IMR-90 (cell line): Measurements from ENCODE around the gene ABTB1.
"Not testable (repeated sequence)": the region's sequence is repeated elsewhere in the genome, so short reads cannot be mapped to it uniquely, and the experiment has no call there.

Experiments used
- BHLHE40 ChIP-seq: fragments of 150-350 bp; IDR thresholded peaks from 2 replicates; pipeline ENCODE4 v1.6.1; 2016; ENCODE audit warnings: mild to moderate bottlenecking, low read depth, low read length
- CEBPB ChIP-seq: IDR thresholded peaks from 2 replicates; pipeline ENCODE4 v1.6.1; 2012; ENCODE audit warnings: low read depth, low read length, improper control_type of control experiment
- FOS ChIP-seq: fragments of 150-350 bp; IDR thresholded peaks from 2 replicates; pipeline ENCODE4 v1.6.1; 2016; ENCODE audit warnings: low read depth, low read length
- MAFK ChIP-seq: IDR thresholded peaks from 2 replicates; pipeline ENCODE4 v1.6.1; 2012; ENCODE audit warnings: low read depth, low read length, improper control_type of control experiment
- MXI1 ChIP-seq: IDR thresholded peaks from 2 replicates; pipeline ENCODE4 v1.6.1; 2012; ENCODE audit warnings: low read depth, mild to moderate bottlenecking, low read length, moderate library complexity, borderline replicate concordance
- NFE2L2 ChIP-seq: fragments of 150-350 bp; IDR thresholded peaks from 2 replicates; pipeline ENCODE4 v1.6.1; 2016; ENCODE audit warnings: low read depth, mild to moderate bottlenecking, low read length
- POLR2A ChIP-seq: IDR thresholded peaks from 2 replicates; pipeline ENCODE4 v1.6.1; 2012; ENCODE audit warnings: mild to moderate bottlenecking, low read depth, low read length
- RAD21 ChIP-seq: IDR thresholded peaks from 2 replicates; pipeline ENCODE4 v1.6.1; 2012; ENCODE audit warnings: low read length, improper control_type of control experiment
- RCOR1 ChIP-seq: IDR thresholded peaks from 2 replicates; pipeline ENCODE4 v1.6.1; 2012; ENCODE audit warnings: mild to moderate bottlenecking, low read length, improper control_type of control experiment; ENCODE audit not compliant: insufficient replicate concordance
- RFX5 ChIP-seq: IDR thresholded peaks from 2 replicates; pipeline ENCODE4 v1.8.0; 2012; ENCODE audit warnings: low read depth, mild to moderate bottlenecking, low read length, moderate library complexity
- SMC3 ChIP-seq: fragments of 150-350 bp; IDR thresholded peaks from 2 replicates; pipeline ENCODE4 v1.6.1; 2016; ENCODE audit warnings: low read depth, mild to moderate bottlenecking, antibody characterized with exemption, low read length, moderate library complexity
- TF ChIP-seq, protein P1 (sequence below): conservative IDR thresholded peaks from 2 replicates; pipeline ENCODE4 v1.5.1; 2012; ENCODE audit warnings: mild to moderate bottlenecking, low read depth, low read length, improper control_type of control experiment
- TF ChIP-seq, protein P2 (sequence below): fragments of 150-350 bp; IDR thresholded peaks from 2 replicates; pipeline ENCODE4 v1.6.1; 2017; ENCODE audit warnings: mild to moderate bottlenecking, antibody characterized with exemption, low read length, low read depth
- TF ChIP-seq, protein P3 (sequence below): fragments of 150-350 bp; IDR thresholded peaks from 2 replicates; pipeline ENCODE4 v1.6.1; 2016; ENCODE audit warnings: low read depth, mild to moderate bottlenecking, low read length, moderate library complexity, borderline replicate concordance

DNA sequence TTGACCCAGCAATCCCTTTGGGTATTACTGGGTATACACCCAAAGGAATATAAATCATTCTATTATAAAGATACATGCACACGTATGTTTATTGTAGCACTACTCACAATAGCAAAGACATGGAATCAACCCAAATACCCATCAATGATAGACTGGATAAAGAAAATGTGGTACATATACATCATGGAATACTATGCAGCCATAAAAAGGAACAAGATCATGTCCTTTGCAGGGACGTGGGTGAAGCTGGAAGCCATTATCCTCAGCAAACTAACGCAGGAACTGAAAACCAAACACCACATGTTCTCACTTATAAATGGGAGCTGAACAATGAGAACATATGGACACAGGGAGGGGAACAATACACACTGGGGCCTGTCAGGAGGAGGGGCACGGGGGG, 32.1 kb downstream of the ABTB1 start:
- not testable (repeated sequence) for TF ChIP-seq POLR2A, SMC3, RCOR1, MAFK, RFX5, BHLHE40, NFE2L2, RAD21, MXI1, CEBPB, FOS
- TF ChIP-seq, protein P1, sequence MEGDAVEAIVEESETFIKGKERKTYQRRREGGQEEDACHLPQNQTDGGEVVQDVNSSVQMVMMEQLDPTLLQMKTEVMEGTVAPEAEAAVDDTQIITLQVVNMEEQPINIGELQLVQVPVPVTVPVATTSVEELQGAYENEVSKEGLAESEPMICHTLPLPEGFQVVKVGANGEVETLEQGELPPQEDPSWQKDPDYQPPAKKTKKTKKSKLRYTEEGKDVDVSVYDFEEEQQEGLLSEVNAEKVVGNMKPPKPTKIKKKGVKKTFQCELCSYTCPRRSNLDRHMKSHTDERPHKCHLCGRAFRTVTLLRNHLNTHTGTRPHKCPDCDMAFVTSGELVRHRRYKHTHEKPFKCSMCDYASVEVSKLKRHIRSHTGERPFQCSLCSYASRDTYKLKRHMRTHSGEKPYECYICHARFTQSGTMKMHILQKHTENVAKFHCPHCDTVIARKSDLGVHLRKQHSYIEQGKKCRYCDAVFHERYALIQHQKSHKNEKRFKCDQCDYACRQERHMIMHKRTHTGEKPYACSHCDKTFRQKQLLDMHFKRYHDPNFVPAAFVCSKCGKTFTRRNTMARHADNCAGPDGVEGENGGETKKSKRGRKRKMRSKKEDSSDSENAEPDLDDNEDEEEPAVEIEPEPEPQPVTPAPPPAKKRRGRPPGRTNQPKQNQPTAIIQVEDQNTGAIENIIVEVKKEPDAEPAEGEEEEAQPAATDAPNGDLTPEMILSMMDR, result not testable (repeated sequence)
- TF ChIP-seq, protein P2, sequence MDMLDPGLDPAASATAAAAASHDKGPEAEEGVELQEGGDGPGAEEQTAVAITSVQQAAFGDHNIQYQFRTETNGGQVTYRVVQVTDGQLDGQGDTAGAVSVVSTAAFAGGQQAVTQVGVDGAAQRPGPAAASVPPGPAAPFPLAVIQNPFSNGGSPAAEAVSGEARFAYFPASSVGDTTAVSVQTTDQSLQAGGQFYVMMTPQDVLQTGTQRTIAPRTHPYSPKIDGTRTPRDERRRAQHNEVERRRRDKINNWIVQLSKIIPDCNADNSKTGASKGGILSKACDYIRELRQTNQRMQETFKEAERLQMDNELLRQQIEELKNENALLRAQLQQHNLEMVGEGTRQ, result not testable (repeated sequence)
- TF ChIP-seq, protein P3, sequence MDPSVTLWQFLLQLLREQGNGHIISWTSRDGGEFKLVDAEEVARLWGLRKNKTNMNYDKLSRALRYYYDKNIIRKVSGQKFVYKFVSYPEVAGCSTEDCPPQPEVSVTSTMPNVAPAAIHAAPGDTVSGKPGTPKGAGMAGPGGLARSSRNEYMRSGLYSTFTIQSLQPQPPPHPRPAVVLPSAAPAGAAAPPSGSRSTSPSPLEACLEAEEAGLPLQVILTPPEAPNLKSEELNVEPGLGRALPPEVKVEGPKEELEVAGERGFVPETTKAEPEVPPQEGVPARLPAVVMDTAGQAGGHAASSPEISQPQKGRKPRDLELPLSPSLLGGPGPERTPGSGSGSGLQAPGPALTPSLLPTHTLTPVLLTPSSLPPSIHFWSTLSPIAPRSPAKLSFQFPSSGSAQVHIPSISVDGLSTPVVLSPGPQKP, result not testable (repeated sequence)
